Retinal pigment epithelial cell (primary cell): ENCODE data around the gene CLCNKA.
A peak's percentile ranks its signal among the peaks of the same experiment; 100 is the strongest.
"Not testable (repeated sequence)": the region's sequence is repeated elsewhere in the genome, so short reads cannot be mapped to it uniquely, and the experiment has no call there.

Source experiments
- DNase-seq: peaks from one replicate; pipeline ENCODE4 v3.0.0-alpha.2; 2010; ENCODE audit warnings: low read depth
- H3K4me3 ChIP-seq: 2 replicates; pipeline ENCODE4 v1.5.1; 2011; ENCODE audit warnings: mild to moderate bottlenecking, low read length, control low read depth, moderate library complexity
- CTCF ChIP-seq: conservative IDR thresholded peaks from 2 replicates; pipeline ENCODE4 v1.5.1; 2011; ENCODE audit warnings: low read depth, low read length, control low read depth, inconsistent platforms

CLCNKA gene

DNA sequence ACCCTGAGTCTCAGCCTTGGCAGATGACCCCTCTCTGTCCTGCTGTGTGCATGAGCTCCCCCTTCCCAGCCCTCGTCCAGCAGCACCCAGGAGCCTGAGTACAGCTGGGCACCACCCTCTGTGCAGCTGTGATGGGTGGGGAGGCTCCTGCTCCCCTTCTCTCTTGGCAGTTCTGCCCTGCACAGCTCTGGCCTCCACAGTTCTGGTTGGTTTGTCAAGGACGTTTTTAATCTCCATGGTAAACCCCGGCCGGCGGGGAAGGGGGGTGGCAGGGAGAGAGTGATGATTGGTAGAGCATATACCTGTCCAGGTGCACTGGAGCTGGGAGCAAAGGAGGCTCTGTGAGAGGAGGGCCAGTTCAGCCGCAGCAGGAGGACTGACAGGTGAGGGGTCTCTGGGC is at the start of gene CLCNKA:
Gene CLCNKA, plus strand, starts transcription at position 356 of the 400 bp plus-strand sequence. CDS start 584 bp downstream, outside the sequence.
- TF ChIP-seq CTCF: no peak
- DNase-seq: no peak
- no peak within 1 kb of the TSS for H3K4me3 ChIP-seq

DNA sequence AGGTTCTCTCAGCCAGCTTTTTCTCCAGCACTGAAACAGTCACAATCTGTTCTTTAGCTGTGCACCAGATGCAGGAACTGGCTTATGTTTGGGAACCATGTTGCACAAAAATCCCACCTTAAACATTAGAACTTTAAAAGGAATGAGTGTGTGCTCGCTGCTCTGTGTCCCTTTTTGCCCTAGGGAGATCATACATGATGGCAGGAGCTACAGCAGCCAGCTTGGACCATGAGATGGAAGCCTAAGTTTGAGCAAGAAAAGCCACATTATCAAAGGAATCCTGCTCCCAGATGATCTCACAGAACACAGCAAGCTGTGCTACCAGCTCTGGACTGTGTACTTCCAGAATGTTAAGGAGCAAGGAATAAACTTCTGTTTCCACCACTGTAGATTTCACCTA is 49.4 kb upstream of the CLCNKA start:
- no peak overlapping the region for H3K4me3 ChIP-seq
- no peak for DNase-seq
- TF ChIP-seq CTCF: no peak

GRCh38 chr1:15973772-15974171 is 48.1 kb upstream of the CLCNKA start:
- no peak overlapping the region for H3K4me3 ChIP-seq
- TF ChIP-seq CTCF: no peak
- no peak for DNase-seq

GRCh38 chr1:15974855-15975254 is 47.0 kb upstream of the CLCNKA start:
- no peak for DNase-seq
- H3K4me3 ChIP-seq: peak overlapping the region; percentile 87
- TF ChIP-seq CTCF: no peak

GRCh38 chr1:15975358-15975804 is 46.5 kb upstream of the CLCNKA start:
- H3K4me3 ChIP-seq: peak overlapping the region; percentile 87
- TF ChIP-seq CTCF: no peak
- DNase-seq: no peak

- no peak for TF ChIP-seq CTCF
- peak within 1 kb of the TSS; percentile 87 for H3K4me3 ChIP-seq
- peak; percentile 62 for DNase-seq
Measured at GRCh38 chr1:15975805-15976680, 45.8 kb upstream of the CLCNKA start, which contains the start of gene ZBTB17. Gene ZBTB17 (minus strand): TSS chr1:15976101. CDS start chr1:15948495, 27,606 bp downstream.

- not testable (repeated sequence) for DNase-seq, H3K4me3 ChIP-seq
Measured at GRCh38 chr1:15977947-15978346, 43.9 kb upstream of the CLCNKA start.
